ENCODE data around the gene GPR156. TPM values are rescaled to one million over a fixed set of nuclear protein-coding genes. Genes with fewer than 3 reads are reported as not detected.
"Not testable (repeated sequence)": the region's sequence is repeated elsewhere in the genome, so short reads cannot be mapped to it uniquely, and the experiment has no call there.

The GPR156 gene
- polyA plus RNA-seq, 1 donor (not counting 4 experiments of a cell fraction or from before 2014, with no cell fraction given): 0.17 TPM

DNA sequence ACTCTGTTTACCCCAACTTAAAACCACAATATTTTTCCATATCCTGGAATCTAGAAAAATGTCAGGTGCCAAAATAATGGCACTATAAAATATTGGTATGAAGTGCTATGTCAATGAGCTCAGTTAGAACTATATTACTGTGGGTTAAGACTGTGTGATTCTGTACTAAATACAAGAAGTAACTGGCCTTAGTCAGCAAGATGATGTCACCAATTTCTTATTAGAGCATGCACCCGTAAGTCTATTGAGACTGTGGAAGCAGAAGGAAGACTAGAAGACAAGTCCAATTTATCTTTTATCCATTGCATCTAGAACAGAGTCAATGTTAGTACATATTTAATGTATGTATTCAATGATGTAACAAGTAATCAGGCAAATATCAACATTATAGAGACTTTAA is 39.2 kb upstream of the GPR156 start:
- dilution Hi-C loops (cut with MboI; ENCODE audit: extremely low pct_ligation_motif_present, low sequenced_read_pairs): no loop called here
- no peaks in the 10 kb centered on the region for H3K9me3 ChIP-seq (ENCODE audit: control insufficient read depth, low read depth, low read length)
- no peak for TF ChIP-seq CTCF (optimal IDR thresholded peaks at IDR 0.05 in 1 of 3, IDR thresholded peaks at IDR 0.05 in 1 of 3, conservative IDR thresholded peaks at IDR 0.05 in 1 of 3; ENCODE audit: extremely low read depth in 1 of 3, insufficient read depth in 2 of 3, low read length in 3 of 3)
- TF ChIP-seq EZH2 (IDR thresholded peaks at IDR 0.05; ENCODE audit: low read length): no peak
- H3K27me3 ChIP-seq (ENCODE audit: control insufficient read depth, extremely low read depth, insufficient read depth, low read length): no peaks in the 10 kb centered on the region
- no peak overlapping the region for H3K9ac ChIP-seq (ENCODE audit: control insufficient read depth, extremely low read depth, insufficient read depth, low read length)
- H3K4me3 ChIP-seq (ENCODE audit: control insufficient read depth in 2 of 3, extremely low read depth in 1 of 3, insufficient read depth in 2 of 3, low read depth in 1 of 3, low read length in 3 of 3): no peak overlapping the region
- H3K79me2 ChIP-seq (ENCODE audit: control insufficient read depth, insufficient read depth, low read length): no peaks in the 10 kb centered on the region
- H3K4me2 ChIP-seq (ENCODE audit: control insufficient read depth, extremely low read depth, insufficient read depth, low read depth, low read length): no peak overlapping the region
- H3K4me1 ChIP-seq (ENCODE audit: control insufficient read depth, extremely low read depth, insufficient read depth, low read length): no peaks in the 10 kb centered on the region
- DNase-seq (ENCODE audit: low read depth, low spot score) (no peak), FAIRE-seq (no peak)
- H4K20me1 ChIP-seq (ENCODE audit: control insufficient read depth, extremely low read depth, insufficient read depth, low read length): no peaks in the 10 kb centered on the region
- peaks cover 0 to 4% of the 10 kb centered on the region in 2 experiments for H3K36me3 ChIP-seq (ENCODE audit: control insufficient read depth in 2 of 2, extremely low read depth in 1 of 2, insufficient read depth in 2 of 2, low read length in 2 of 2)
- H3K9me1 ChIP-seq (ENCODE audit: control insufficient read depth, extremely low read depth, insufficient read depth, low read length): no peaks in the 10 kb centered on the region
- no peak overlapping the region for H2AFZ ChIP-seq (ENCODE audit: control insufficient read depth, low read length)
- H3K27ac ChIP-seq (ENCODE audit: control insufficient read depth, insufficient read depth, low read length): peak overlapping the region; percentile 18

DNA sequence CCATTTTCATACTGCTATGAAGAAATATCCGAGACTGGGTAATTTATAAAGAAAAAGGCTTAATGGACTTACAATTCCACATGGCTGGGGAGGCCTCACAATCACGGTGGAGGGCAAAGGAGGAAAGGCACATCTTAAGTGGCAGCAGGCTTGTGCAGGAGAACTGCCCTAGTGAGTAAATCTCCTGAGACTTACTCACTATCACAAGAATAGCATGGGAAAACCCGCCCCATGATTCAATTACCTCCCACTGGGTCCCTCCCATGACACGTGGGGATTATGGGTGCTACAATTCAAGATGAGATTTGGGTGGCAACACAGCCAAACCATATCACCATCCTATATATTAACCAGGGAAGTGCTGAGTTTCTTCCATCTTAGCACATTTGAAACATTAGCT is 38.7 kb upstream of the GPR156 start:
- DNase-seq (ENCODE audit: low read depth, low spot score); H4K20me1 ChIP-seq (ENCODE audit: control insufficient read depth, extremely low read depth, insufficient read depth, low read length); H3K9me3 ChIP-seq (ENCODE audit: control insufficient read depth, low read depth, low read length); H3K4me2 ChIP-seq (ENCODE audit: control insufficient read depth, extremely low read depth, insufficient read depth, low read depth, low read length); H3K9ac ChIP-seq (ENCODE audit: control insufficient read depth, extremely low read depth, insufficient read depth, low read length); H3K9me1 ChIP-seq (ENCODE audit: control insufficient read depth, extremely low read depth, insufficient read depth, low read length); H3K36me3 ChIP-seq (ENCODE audit: control insufficient read depth in 2 of 2, extremely low read depth in 1 of 2, insufficient read depth in 2 of 2, low read length in 2 of 2); FAIRE-seq; H3K79me2 ChIP-seq (ENCODE audit: control insufficient read depth, insufficient read depth, low read length); H3K27me3 ChIP-seq (ENCODE audit: control insufficient read depth, extremely low read depth, insufficient read depth, low read length); H3K4me1 ChIP-seq (ENCODE audit: control insufficient read depth, extremely low read depth, insufficient read depth, low read length); H3K4me3 ChIP-seq (ENCODE audit: control insufficient read depth in 2 of 3, extremely low read depth in 1 of 3, insufficient read depth in 2 of 3, low read depth in 1 of 3, low read length in 3 of 3); H2AFZ ChIP-seq (ENCODE audit: control insufficient read depth, low read length); dilution Hi-C loops (cut with MboI; ENCODE audit: extremely low pct_ligation_motif_present, low sequenced_read_pairs): not testable (repeated sequence)
- H3K27ac ChIP-seq (ENCODE audit: control insufficient read depth, insufficient read depth, low read length): peak overlapping the region; percentile 18

Measured in keratinocyte (primary cell).